HG02981 (cell line): ENCODE data around the gene RTL5.

ENCODE experiments used
- ATAC-seq: cut with Tn5 transposase; IDR thresholded peaks from one replicate; pipeline ENCODE4 v1.9.1; 2021; ENCODE audit warnings: mild to moderate bottlenecking, moderate library complexity; ENCODE audit not compliant: unreplicated experiment

Gene RTL5

GRCh38 chrX:72079607-72080006 is 52.1 kb downstream of the RTL5 start:
- ATAC-seq, result no peak

- ATAC-seq, result no peak
Measured at GRCh38 chrX:72078411-72078810, 53.3 kb downstream of the RTL5 start.
